DMS53 (cell line): ENCODE results near the gene MCM5.

ENCODE experiments used
- DNase-seq: peaks from one replicate; lab custom pipeline; 2025; lab: John Stamatoyannopoulos, UW

Gene MCM5

DNA sequence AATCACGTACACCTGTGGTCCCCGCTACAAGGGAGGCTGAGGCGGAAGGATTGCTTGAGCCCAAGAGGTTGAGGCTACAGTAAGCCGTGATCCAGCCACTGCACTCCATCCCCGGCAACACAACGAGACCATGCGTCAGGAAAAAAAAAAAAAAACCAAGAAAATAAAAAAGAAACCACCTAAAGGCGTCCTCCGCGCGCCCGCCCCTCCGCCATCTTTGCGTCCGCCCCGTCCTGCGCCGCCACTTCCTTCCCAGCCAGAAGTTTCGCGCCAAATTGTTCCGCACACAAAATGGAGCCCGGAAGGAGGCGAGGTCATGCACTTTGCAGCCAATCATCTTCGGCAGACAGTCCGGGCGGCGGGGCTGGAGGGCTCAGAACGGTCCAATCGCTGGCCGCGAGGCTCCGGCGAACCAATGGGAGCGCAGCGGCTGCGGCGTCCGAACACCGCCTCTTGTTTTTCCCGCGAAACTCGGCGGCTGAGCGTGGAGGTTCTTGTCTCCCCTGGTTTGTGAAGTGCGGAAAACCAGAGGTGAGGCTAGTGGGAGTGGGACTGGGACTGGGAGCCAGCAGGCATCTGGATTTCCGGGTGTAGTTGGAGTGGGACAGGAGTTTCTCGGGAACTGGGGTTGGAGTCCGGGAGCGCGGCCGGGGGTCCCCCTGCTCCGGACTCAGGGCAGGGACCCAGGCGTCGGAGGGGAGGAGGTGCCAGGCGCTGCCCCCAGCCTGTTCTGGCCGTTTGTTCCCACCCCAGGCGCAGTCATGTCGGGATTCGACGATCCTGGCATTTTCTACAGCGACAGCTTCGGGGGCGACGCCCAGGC, at the start of gene MCM5:
Gene MCM5 (plus strand): TSS at position 463 of the 823 bp plus-strand sequence. CDS start 299 bp downstream, at position 762.
- DNase-seq, result peak; percentile 93

DNA sequence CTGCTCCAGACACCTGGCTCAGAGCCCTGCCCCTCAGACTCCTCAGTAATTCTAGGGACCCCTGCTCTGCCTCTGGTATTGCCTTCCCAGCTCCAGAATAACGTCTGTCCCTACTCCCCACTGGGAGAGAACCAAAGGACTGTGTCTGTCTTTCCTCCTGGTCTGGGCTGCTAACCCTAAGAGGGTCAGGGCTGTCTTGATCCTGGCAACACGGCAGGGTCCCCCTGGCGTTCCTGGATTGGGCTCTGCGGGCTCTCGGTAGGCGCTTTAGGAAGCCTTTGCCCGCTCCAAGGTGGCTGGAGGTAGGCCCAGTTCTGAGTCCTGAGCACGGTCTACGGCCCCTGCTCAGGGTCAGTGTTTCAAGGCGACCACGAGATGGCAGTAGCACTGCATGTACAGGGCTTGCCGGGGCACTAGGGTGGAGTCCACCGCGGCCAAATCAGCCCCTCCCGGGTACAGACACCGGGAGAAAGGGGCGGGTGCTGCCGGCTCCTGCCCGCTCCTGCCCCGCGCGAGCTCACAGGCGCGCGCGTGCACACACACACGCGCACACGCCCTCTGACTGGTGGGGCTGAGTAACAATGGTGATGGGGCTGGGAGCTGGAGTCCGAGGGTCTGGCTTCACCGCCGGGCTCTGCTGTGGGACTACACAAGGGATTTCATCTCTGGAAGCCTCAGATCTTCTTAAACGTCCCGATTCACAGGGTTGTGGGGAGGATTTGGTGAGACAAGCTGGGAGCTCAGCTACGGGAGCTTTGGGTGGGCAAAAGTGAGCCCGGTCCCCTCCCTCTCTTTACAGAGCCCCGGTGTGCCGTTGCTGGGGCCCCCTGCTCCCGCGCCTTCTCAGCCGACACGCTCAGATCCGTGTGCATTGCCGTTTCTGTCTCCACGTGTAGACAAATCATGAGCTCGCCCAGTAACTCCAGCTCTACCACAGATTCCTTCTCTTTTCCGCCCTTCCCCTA, 49.1 kb upstream of the MCM5 start:
- peak; percentile 85 for DNase-seq

DNA sequence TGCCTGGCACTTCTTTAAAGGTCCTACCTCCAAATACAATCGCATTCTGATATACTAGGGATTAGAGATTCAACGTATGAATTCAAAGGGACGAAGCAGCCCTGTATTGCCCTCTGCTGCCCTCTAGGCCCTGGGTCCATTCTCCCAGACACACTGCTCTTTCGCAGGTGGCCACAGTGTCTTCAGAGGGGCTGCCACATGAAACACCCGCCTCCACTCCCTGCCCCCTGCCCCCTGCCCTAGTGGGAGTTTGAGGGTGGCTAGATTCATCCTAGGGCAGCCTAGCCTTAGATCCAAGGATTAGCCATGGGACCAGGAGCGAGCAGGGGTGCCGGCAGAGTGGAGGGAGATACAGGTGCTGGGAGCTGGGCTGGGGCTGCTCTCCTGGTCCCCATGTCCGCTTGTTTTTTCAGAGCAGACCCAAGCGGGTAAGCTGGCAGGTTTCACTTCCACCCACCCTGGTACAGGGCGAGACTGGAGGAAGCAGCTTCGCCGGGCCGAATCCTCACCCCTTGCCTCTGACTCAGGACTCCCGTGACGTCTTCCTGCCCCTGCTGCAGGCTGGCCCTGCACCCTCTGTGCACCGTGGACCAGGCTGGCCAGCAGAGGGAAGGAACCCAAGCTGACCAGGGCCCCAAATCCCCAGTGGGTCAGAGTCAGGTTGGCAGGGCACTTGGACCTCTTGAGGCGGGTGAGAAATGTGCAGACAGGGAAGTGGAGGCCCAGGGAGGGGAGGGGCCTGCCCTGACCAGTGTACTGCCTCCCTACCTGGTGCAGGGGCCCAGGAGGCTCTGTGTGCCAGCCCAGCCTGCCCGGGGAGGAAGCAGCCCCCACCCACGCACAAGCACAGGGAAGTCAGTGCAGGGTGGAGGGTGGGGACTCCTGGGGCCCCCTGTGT, 47.5 kb upstream of the MCM5 start:
- peak; percentile 25 for DNase-seq

GRCh38 chr22:35353318-35353717, 46.6 kb upstream of the MCM5 start:
- no peak for DNase-seq

GRCh38 chr22:35354068-35354467, 45.9 kb upstream of the MCM5 start:
- DNase-seq, result no peak

DNA sequence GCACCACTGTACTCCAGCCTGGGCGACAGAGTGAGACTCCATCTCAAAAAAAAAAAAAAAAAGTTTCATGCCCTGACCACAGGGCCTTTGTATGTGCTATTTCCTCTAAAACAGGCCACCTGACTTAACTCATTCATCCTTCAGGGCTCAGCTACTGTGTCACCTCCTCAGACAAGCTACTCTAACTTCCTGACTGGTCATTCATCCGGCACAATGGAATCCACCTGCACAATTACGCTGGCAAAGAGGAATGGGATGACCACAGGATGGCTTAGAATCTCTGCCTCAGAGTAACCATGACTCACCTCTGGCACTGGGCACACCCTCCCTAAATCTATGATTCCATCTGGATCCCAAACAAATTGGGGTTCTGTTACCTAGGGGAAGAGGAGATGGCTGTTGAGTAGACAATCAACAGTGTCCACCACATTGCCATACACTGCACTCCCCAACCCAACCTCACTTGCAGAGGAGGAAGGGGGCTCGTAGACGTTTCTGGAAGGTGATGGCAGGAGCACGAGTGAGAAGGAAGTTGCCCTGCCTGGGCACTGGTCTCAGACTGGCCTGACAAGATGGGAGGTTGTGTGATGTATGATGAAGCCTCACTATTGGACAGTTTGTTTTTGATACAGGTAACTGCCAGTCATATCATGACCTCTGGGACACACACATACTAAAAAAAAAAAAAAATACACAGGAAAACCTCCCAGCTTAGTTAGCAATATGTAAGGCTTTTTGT, 41.9 kb upstream of the MCM5 start:
- DNase-seq, result no peak

GRCh38 chr22:35359380-35360065, 40.4 kb upstream of the MCM5 start:
- no peak for DNase-seq

DNA sequence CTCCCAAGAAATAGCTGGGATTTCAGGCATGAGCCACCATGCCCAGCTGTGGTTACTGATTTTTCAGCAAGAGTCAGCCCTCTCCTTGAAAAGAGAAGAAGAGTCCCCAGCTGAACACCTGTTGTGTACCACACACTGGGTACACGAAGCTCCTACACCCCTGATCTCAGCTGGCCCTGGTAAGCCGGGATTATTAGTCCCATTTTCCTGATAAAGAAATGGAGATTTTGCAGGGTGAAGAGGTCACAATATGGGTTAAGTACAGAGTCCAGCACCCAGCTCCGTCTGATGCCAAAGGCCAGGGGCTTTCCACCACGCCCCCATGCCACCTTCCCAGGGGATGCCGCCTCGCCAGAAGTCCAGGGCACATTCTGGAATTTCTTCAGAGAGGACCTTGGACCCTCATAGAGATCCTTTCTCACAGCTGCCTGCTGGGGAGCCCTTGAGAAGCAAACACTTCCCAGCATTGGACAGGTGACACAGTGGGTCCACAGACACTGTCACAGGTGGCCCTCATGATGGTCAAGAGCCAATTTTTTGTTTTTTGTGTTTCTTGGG, 38.9 kb upstream of the MCM5 start:
- DNase-seq, result no peak

DNA sequence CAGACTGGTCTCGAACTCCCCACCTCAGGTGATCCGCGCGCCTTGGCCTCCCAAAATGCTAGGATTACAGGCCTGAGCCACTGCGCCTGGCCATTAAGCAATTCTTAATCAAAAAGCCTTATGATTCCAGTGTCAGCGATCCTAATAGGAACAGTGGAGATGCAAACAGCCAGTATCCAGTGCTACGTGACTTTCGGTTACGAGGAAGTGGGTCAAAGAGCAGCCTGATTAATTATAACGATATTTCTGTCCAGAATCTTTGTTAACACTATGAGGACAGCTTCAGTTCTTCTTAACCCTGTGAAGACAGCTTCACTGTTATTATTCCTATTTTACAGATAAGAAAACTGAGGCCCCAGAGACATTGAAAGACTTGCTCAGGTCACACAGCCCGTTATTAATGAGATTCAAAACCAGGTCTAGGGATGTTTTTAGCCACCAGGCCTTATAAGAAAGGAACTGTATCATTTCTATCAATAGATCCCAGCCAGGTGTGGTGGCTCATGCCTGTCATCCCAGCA, 36.3 kb upstream of the MCM5 start:
- DNase-seq, result peak; percentile 36

GRCh38 chr22:35364230-35364629, 35.7 kb upstream of the MCM5 start:
- DNase-seq, result peak; percentile 88

GRCh38 chr22:35367331-35367886, 32.5 kb upstream of the MCM5 start:
- DNase-seq, result no peak

GRCh38 chr22:35368386-35368785, 31.6 kb upstream of the MCM5 start:
- no peak for DNase-seq

DNA sequence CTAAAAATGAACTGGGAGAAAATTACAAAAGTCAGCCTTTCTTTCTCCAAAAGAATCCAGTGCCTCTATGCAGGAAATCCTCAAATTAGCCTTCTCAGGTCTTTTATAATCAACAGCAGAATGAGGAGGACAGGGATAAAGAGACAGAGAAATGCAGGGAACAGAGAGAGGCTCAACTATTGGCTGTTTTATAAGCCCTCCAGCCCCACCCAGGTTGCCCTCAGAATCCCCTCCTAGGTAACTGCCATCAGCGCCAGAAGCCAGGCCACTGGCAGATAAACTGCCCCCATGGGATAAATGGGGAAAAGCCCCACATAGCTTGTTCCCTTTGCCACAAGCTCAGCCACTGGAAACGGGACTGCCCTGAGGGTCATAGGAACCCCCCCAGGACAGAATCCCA, 29.9 kb upstream of the MCM5 start:
- no peak for DNase-seq

- DNase-seq, result no peak
Observed at GRCh38 chr22:35373781-35374180, 26.2 kb upstream of the MCM5 start.

DNA sequence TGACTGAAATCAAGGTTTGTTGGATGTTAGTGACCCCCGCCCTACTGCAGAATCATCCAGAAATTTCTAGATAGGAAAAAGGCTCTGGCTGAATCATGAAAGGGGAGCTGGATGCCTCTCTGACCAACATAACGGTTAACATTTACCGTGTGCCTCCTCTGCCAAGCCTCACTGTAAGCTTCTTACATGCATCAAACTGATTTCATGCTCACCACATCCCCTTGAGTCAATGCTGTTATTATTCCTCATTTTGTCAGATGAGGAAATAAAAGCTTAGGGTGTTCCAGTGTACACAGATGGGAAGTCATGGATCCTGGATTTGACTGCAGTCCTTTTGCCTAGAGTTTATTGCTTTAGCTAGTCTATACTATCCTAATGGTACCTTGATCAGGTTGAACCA, 24.9 kb upstream of the MCM5 start:
- DNase-seq, result no peak

- no peak for DNase-seq
Observed at GRCh38 chr22:35375526-35375925, 24.4 kb upstream of the MCM5 start.

DNA sequence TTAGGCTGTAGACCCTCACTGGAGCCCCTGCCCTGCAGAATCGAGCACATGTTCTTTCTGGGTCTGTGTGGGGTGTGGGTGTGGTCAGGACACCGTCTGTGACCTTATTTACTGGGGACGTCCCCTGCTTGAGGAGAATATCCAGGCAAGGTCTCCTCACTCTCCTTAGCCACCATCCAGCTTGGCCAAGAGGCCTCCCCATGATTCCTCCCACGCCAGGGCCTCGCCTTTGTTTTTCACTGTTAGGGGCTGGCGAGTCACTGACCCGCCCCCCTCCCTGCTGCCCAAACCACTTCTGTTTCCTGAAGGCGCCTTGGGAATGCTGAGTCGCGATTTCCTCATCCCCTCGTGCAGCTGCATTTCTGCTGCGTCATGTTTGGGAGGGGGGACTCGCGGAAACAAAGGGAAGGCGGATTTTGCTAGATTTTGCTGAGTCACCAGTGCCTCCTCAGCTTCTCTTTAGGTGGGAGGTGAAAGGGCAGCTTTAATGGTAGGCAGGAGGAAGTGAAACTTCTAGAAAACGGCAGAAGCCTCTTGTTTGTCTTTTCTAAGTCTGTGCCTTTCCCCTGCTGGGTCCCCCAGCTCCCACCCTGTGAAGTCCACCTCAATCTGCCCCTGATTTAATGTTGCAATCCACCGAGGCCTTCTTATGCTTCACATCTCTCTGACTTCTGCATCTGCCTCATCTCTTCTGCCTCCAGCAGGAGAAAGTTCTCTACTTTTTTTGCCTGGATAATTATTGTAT, 23.0 kb upstream of the MCM5 start:
- peak; percentile 81 for DNase-seq

- no peak for DNase-seq
Observed at GRCh38 chr22:35377735-35378134, 22.2 kb upstream of the MCM5 start.

GRCh38 chr22:35378621-35379020, 21.3 kb upstream of the MCM5 start:
- DNase-seq, result no peak
